GM12864 (cell line): Measurements from ENCODE around the gene CD200R1L.

Experiments used
- DNase-seq: peaks from one replicate; pipeline ENCODE4 v3.0.0-alpha.2; 2011; ENCODE audit warnings: low read depth
- H3K4me3 ChIP-seq: 2 replicates; pipeline ENCODE4 v1.5.1; 2011; ENCODE audit warnings: mild to moderate bottlenecking, low read depth, low read length, control low read depth
- CTCF ChIP-seq: IDR thresholded peaks from 2 replicates; pipeline ENCODE4 v1.5.1; 2011; ENCODE audit warnings: low read depth, mild to moderate bottlenecking, moderate library complexity, low read length, control low read depth, inconsistent platforms; ENCODE audit errors: missing control alignments

The CD200R1L gene

GRCh38 chr3:112767177-112767576 lies 79.5 kb downstream of the CD200R1L start:
- no peak overlapping the region for H3K4me3 ChIP-seq
- TF ChIP-seq CTCF, result no peak
- DNase-seq, result no peak
